ENCODE results near the gene SCO2.

Gene SCO2

DNA sequence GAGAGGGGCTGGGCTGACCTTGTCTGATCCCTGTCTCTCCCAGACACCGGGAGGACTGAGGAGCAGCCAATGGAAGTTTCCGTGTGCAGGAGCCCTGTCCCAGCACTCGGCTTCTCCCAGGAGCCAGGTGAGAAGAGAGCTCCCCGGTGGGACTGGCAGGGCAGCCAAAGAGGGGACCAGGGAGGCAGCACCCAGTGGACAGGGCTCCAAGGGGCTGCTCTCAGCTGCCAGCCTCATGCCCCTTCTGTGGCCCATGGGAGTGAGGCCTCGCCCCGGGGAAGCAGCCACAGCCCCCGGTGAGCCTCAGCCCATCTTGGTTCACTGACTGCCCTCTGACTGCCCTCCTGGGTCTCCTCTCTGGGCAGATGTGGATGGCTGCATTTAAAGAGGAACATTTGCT lies 6.8 kb downstream of the SCO2 start:
- FAIRE-seq, result no peak

- FAIRE-seq, result no peak
Measured at GRCh38 chr22:50517495-50518260, 7.7 kb downstream of the SCO2 start.

GRCh38 chr22:50516891-50517290 lies 8.5 kb downstream of the SCO2 start:
- FAIRE-seq, result no peak

GRCh38 chr22:50516068-50516467 lies 9.3 kb downstream of the SCO2 start:
- no peak for FAIRE-seq

DNA sequence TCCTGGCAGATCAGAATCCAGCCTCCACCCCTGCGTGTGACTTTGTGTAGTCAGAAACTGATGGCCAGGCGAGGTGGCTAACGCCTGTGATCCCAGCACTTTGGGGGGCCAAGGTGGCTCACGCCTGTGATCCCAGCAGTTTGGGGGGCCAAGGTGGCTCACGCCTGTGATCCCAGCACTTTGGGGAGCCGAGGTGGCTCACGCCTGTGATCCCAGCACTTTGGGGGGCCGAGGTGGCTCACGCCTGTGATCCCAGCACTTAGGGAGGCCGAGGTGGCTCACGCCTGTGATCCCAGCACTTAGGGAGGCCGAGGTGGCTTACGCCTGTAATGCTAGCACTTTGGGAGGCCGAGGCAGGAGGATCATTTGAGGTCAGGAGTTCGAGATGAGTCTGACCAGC lies 12.2 kb downstream of the SCO2 start:
- FAIRE-seq, result no peak

DNA sequence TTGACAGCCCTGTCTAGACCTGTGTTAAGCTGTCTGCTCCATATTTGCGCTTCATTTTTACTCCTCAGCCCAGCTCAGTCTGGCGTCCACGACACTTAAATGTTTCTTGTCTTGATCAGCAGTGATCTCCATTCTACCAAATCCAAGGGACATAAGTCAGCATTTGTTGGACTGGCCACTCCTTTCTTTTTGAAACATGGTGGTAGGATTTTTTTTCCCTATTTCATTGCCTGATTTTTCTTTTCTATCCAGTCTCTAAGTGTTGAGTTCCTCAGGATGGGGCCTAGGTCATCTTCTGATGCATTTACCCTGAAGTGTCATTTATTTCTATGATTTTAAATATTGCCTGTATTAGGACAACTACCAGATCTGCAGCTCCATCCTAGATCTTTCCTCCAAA lies 16.5 kb downstream of the SCO2 start:
- FAIRE-seq, result no peak

DNA sequence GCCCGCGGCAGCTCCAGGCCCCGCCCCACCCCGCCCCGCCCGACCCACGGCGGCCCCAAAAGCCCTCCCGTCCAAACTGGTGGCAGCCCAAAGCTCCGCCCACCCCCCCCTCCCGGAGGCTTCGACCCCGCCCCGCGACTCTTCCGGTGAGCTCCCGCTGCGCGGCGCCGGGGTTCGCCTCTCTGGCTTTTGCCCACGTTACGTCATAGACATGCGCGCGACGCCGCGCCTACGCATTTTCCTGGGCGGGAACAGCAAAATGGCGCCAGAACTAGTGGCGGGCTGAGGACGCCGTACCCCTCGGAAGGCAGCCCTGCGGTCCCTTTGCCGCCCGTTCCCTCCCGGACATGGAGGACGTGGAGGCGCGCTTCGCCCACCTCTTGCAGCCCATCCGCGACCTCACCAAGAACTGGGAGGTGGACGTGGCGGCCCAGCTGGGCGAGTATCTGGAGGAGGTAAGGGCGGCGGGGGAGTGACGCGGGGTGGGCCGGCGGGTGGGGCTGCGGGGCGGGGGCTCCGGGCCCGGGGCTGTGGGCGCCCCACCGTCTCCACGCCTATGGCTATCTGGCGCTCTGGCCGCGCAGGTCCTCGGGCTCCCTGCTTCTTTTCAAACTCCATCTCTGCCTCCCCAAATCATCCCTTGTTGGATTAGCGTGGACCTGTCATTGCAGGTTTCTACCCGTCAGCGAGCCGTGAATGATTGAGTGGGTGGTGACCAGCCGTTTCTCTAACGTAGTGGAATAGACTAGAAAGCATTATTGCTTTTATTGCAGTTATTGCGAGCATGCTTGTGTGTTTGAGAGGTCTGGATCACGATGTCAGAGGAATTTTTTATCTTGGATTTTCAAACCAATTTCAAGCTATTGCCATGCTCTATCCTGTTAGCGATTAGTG lies 17.2 kb downstream of the SCO2 start, which contains the start of gene NCAPH2:
NCAPH2 (plus strand) TSS at position 234 of the 894 bp plus-strand sequence; CDS start at position 348, 114 bp downstream.
- no peak for FAIRE-seq

GRCh38 chr22:50507421-50507990 lies 17.9 kb downstream of the SCO2 start, which contains the start of gene LMF2:
Gene LMF2, minus strand, starts transcription at chr22:50507702. Its CDS starts 27 bp downstream, at chr22:50507675.
- FAIRE-seq, result no peak

GRCh38 chr22:50506611-50507420 lies 18.6 kb downstream of the SCO2 start:
- no peak for FAIRE-seq

- no peak for FAIRE-seq
Measured at GRCh38 chr22:50505776-50506610, 19.4 kb downstream of the SCO2 start.

DNA sequence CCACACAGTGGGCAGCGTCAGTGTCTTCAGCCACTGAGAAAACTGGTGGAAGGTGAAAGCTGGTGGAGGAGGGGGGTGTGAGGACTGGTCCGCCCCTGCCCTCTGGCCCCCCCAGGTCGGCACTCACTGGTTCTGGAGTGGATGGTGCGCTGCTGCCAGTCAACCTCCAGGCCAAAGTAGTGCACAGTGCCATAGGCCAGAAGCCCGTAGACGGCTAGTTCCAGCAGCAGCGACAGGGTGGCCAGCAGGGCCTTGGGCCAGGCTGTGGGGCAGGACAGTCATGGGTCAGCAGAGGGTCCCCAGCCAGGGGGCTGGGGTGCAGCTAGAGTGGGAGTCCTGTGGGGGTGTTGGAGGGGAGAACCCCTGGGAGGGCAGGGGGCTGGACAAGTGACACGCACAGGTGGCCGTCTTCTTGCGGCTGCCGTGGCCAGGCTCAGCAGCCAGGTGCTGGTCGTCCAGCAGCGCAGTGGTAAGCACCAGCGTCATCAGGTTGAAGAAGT lies 20.1 kb downstream of the SCO2 start:
- FAIRE-seq, result no peak

- no peak for FAIRE-seq
Measured at GRCh38 chr22:50504369-50505211, 20.8 kb downstream of the SCO2 start.

DNA sequence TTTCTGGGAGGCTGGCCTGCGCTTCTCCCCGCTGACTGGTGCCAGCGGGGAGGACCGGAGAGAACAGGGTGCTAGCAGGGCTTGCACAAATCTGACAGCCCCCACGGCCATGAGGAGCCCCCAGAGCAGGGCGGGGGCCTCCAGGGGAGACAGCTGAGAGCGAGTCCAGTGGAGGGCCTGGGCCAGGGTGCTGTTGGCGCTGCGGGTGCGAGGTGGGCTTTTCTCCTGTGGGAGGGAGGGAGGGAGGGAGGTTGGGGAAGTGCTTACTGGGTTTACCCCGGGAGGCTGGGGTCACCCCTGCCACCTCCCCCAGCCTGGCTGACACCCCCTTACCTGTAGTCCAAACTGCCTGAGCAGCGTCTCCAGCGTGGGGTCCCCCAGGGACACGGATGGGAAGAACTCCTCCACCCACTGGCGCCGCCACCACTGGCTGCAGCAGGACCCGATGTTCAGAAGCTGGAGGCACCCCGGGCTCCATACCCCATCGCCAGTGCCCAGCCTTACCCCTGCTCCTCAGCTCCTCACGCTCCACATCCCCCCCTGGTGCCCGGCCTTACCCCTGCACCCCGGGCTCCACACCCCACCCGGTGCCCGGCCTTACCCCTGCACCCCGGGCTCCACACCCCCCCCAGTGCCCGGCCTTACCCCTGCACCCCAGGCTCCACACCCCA lies 21.8 kb downstream of the SCO2 start:
- no peak for FAIRE-seq

- FAIRE-seq, result no peak
Measured at GRCh38 chr22:50502628-50503474, 22.5 kb downstream of the SCO2 start.

DNA sequence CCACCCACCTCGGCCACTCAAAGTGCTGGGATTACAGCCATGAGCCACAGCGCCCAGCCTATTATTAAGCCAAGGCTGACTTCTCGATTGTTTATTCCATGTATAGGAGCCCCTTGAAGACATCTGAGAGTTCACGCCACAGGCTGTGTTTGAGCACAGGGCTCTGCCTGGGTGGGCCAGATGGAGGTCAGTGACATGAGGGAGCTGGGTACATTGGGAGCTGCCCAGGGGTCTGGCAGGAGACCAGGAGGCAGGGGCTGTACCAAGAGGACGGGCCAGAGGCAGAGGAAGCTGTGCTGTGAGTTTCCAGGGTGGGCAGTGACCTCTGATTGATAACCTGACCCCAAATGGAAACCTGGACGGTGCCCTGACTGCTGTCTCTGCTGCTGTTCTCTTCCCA lies 23.3 kb downstream of the SCO2 start:
- FAIRE-seq, result no peak

GRCh38 chr22:50500452-50500851 lies 24.9 kb downstream of the SCO2 start:
- no peak for FAIRE-seq

DNA sequence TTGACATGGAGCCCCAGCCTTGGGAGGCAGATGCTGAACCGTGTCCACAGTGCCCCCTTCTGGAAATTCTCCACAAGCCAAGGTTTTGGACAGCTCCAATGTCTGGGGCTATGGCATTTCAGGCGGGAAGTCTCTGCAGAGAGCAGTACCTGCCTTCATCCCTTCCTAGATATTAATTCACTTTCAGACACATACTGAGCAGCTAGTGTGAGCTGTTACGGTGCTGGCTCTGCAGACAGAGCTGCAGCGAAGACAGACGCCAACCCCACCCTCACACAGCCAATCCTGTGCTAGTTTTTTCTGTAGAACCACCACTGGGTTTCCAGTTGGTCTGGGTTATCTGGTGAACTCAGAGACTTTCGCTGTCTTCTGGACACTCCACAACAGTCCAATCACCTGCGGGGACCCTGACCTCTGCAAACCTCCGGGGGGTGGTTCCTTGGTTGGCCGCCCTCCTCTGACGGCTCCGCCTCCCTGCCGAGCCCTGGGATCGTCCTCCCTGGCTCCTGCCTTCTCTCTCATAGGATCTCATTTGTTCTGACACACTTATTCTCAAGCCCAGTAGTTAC lies 27.0 kb downstream of the SCO2 start:
- FAIRE-seq, result peak; percentile 57

GRCh38 chr22:50497093-50497492 lies 28.3 kb downstream of the SCO2 start:
- no peak for FAIRE-seq

Measured in A204.1 (cell line).